Thyroid gland (tissue), 4 donors: ENCODE measurements around the gene ITGB1BP1. TPM values are rescaled to one million over a fixed set of nuclear protein-coding genes. Genes with fewer than 3 reads are reported as not detected.

Experiments used
- DNase-seq, 2 donors: peaks; one replicate each; pipeline ENCODE4 v3.0.0-alpha.2; 2019
- H3K27ac ChIP-seq, 3 donors: fragments of 200-600 bp; sonication (generic); 1 replicate in 2 of 3; 2 replicates in 1 of 3; pipeline ENCODE4 v1.5.1; 2016 to 2019; ENCODE audit warnings: mild to moderate bottlenecking in 1 of 3, moderate library complexity in 1 of 3
- H3K27me3 ChIP-seq: fragments of 200-600 bp; sonication (generic); one replicate; pipeline ENCODE4 v1.5.1; 2019
- H3K36me3 ChIP-seq, 2 donors: fragments of 200-600 bp; sonication (generic); one replicate each; pipeline ENCODE4 v1.5.1; 2016 to 2019
- H3K4me1 ChIP-seq, 2 donors: fragments of 200-600 bp; sonication (generic); one replicate each; pipeline ENCODE4 v1.5.1; 2017 to 2019
- H3K4me3 ChIP-seq, 3 donors: fragments of 200-600 bp; sonication (generic); replicated peaks in 1 of 3; 1 replicate in 2 of 3; 2 replicates in 1 of 3; pipeline ENCODE4 v1.5.1; 2016; ENCODE audit warnings: mild to moderate bottlenecking in 1 of 3
- H3K9me3 ChIP-seq: fragments of 200-600 bp; sonication (generic); one replicate; pipeline ENCODE4 v1.5.1; 2017
- CTCF ChIP-seq, 6 experiments: fragments of 200-600 bp in 3 of 6; fragments of 450-650 bp in 3 of 6; sonication (generic) in 3 of 6; IDR thresholded peaks; one replicate each; pipeline ENCODE4 v1.5.1; 2016 to 2019; ENCODE audit warnings: antibody characterized with exemption in 6 of 6, mild to moderate bottlenecking in 2 of 6, inconsistent platforms in 1 of 6, moderate library complexity in 1 of 6
- POLR2A ChIP-seq, 2 donors: fragments of 450-650 bp; IDR thresholded peaks; one replicate each; pipeline ENCODE4 v1.6.1; 2017; ENCODE audit warnings: antibody characterized with exemption in 2 of 2, mild to moderate bottlenecking in 2 of 2, moderate library complexity in 1 of 2
- WGBS, 2 donors: methylation state at CpG; one replicate each; pipeline ENCODE4 v1.1.5; 2017; 5-methylcytosine and 5-hydroxymethylcytosine counted together
- intact Hi-C: fragments of 100-400 bp; cut with DNase I; formaldehyde crosslinking; loops from one replicate; pipeline ENCODE4 v1.15.1; 2023
- total RNA-seq, 4 donors: library from RNA; depleted of rRNA; stranded (reverse); fragments of >200 nt; gene quantifications; one replicate each; pipeline ENCODE4 v1.2.3, GENCODE V29; 2016

ITGB1BP1 gene
- total RNA-seq, 4 donors from 2014 or later: 39.4 to 73.4 (median 45.8) TPM

- Histone ChIP-seq H3K36me3 (peaks cover 12 to 19% of the 10 kb centered on the region in 2 donors), H3K4me1 (peaks cover 0 to 22% of the 10 kb centered on the region in 2 donors), H3K27ac (no peak overlapping the region), H3K4me3 (no peak overlapping the region), H3K27me3 (no peaks in the 10 kb centered on the region), H3K9me3 (no peaks in the 10 kb centered on the region)
- intact Hi-C loops: no loop called here
- 95 to 98% methylated on average over 14 of the region's 14 CpGs for WGBS, 2 donors
- TF ChIP-seq CTCF (IDR thresholded peaks at IDR 0.05) (no peak), POLR2A (IDR thresholded peaks at IDR 0.05) (no peak)
- no peak for DNase-seq
Measured at GRCh38 chr2:9397201-9397600, 26.1 kb downstream of the ITGB1BP1 start.

GRCh38 chr2:9394816-9395215 lies 28.5 kb downstream of the ITGB1BP1 start:
- no peak for TF ChIP-seq POLR2A (IDR thresholded peaks at IDR 0.05)
- TF ChIP-seq CTCF (IDR thresholded peaks at IDR 0.05): no peak
- intact Hi-C loops: no loop called here
- 95 to 96% methylated on average over 15 of the region's 15 CpGs for WGBS, 2 donors

GRCh38 chr2:9392898-9393765 lies 30.2 kb downstream of the ITGB1BP1 start:
- intact Hi-C loops: no loop called here
- 46 to 61% methylated on average over 19 to 20 of the region's 28 CpGs for WGBS, 2 donors
- Histone ChIP-seq H3K4me3 (no peak overlapping the region), H3K36me3 (peaks cover 24 to 27% of the 10 kb centered on the region in 2 donors), H3K27me3 (no peaks in the 10 kb centered on the region), H3K4me1 (peaks cover 0 to 15% of the 10 kb centered on the region in 2 donors), H3K9me3 (no peaks in the 10 kb centered on the region), H3K27ac (peak overlapping the region; percentile 14 to 82 (median 67))
- peak; percentile 74 to 80 for DNase-seq
- TF ChIP-seq POLR2A (IDR thresholded peaks at IDR 0.05): no peak
- no peak for TF ChIP-seq CTCF (IDR thresholded peaks at IDR 0.05)

More at GRCh38 chr2:9394816-9395215, 28.5 kb downstream of the ITGB1BP1 start:
- Histone ChIP-seq H3K27me3 (no peaks in the 10 kb centered on the region), H3K27ac (no peak overlapping the region), H3K4me3 (no peak overlapping the region), H3K36me3 (peaks cover 12 to 15% of the 10 kb centered on the region in 2 donors), H3K9me3 (no peaks in the 10 kb centered on the region), H3K4me1 (peaks cover 0 to 22% of the 10 kb centered on the region in 2 donors)
- no peak for DNase-seq

GRCh38 chr2:9391961-9392720 lies 31.2 kb downstream of the ITGB1BP1 start:
- 88 to 95% methylated on average over 13 of the region's 13 CpGs for WGBS, 2 donors
- DNase-seq: no peak
- peak overlapping the region in 2 of 3 donors; percentile 67 to 82 for H3K27ac ChIP-seq
- intact Hi-C loops: no loop called here
- TF ChIP-seq POLR2A (IDR thresholded peaks at IDR 0.05) (no peak), CTCF (IDR thresholded peaks at IDR 0.05) (no peak)
- H3K27me3 ChIP-seq: no peaks in the 10 kb centered on the region
- H3K4me1 ChIP-seq: peaks cover 0 to 15% of the 10 kb centered on the region in 2 donors
- H3K4me3 ChIP-seq: no peak overlapping the region
- H3K36me3 ChIP-seq: peaks cover 27 to 30% of the 10 kb centered on the region in 2 donors
- H3K9me3 ChIP-seq: no peaks in the 10 kb centered on the region
